Measurements from ENCODE around the gene MAP1LC3B2. TPM values are rescaled to one million over a fixed set of nuclear protein-coding genes. Genes with fewer than 3 reads are reported as not detected.

The MAP1LC3B2 gene
- total RNA-seq, 2 experiments from 2014 or later, result not detected

DNA sequence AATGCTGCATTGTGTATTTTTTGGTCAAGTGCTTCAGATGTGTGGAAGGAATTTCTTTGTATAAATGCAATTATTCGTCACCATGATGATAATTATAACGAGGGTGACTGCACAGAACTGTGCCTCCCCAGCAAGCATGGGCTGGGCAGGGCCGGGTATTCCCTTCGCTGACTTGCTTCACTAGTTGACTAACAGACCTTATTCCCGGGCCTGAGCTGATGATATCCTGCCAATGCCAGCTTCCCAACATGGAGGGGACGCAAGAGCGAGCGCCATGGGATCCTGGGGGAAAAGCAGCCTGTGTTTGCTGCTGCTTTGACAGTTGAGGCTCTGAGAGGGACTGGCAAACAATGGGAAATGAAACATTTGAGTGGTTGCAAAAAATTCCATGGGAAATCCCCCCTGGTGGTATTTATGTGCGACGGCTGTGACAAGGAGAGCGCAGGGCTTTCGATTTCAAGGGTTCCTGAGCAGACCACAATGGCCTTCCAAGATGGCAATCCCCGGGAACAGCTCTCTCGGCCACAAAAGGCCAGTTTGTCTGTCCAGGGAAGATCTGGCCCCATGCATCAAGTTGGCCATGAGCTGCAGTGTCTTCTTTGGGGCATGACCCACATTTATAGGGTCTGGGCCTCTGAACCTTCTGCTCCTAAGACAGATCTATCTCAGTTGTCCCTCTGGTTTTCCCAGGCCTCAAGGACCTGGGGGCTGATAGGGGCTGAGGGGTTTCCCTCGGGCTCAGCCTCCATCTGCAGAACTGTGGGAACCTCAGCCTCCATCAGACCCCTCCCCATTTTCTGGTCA lies 21.9 kb upstream of the MAP1LC3B2 start:
- no peak for DNase-seq (ENCODE audit: low spot score)
- ChIA-PET CTCF (ENCODE audit: unreplicated experiment) (no interaction called here), POLR2A (no interaction called here)
- Histone ChIP-seq H3K9me2 (ENCODE audit: insufficient read depth, low read length) (no peaks in the 10 kb centered on the region), H3K4me3 (ENCODE audit: low read depth, low read length, poor library complexity, severe bottlenecking) (no peak overlapping the region), H3K4me1 (ENCODE audit: insufficient read depth, low read length, poor library complexity, severe bottlenecking) (peaks cover 12% of the 10 kb centered on the region), H3K4me2 (ENCODE audit: low read length) (no peak overlapping the region), H3K27ac (ENCODE audit: low read depth, low read length, poor library complexity, severe bottlenecking) (no peak overlapping the region), H4K20me1 (ENCODE audit: insufficient read depth, low read length) (no peaks in the 10 kb centered on the region), H2AFZ (ENCODE audit: low read length) (no peak overlapping the region), H3K9me3 (ENCODE audit: low read length) (no peaks in the 10 kb centered on the region), H3K36me3 (ENCODE audit: insufficient read depth, low read length) (no peaks in the 10 kb centered on the region), H3K79me2 (ENCODE audit: insufficient read depth, low read depth, low read length) (no peaks in the 10 kb centered on the region)
- BruUV-seq (replicated peaks), result no TSS peak
- intact Hi-C loops (cut with micrococcal nuclease; ENCODE audit: unreplicated experiment), result no loop called here
- TF ChIP-seq EZH2phosphoT487 (IDR thresholded peaks at IDR 0.05; ENCODE audit: borderline replicate concordance, low read depth, low read length) (no peak), CTCF (conservative IDR thresholded peaks at IDR 0.05; ENCODE audit: low read length) (no peak)

- H4K20me1 ChIP-seq (ENCODE audit: insufficient read depth, low read length), result no peaks in the 10 kb centered on the region
- no peaks in the 10 kb centered on the region for H3K36me3 ChIP-seq (ENCODE audit: insufficient read depth, low read length)
- BruUV-seq (replicated peaks), result no TSS peak
- H3K4me3 ChIP-seq (ENCODE audit: low read depth, low read length, poor library complexity, severe bottlenecking), result no peak overlapping the region
- peaks cover 6% of the 10 kb centered on the region for H3K4me1 ChIP-seq (ENCODE audit: insufficient read depth, low read length, poor library complexity, severe bottlenecking)
- no peaks in the 10 kb centered on the region for H3K9me2 ChIP-seq (ENCODE audit: insufficient read depth, low read length)
- no peak overlapping the region for H2AFZ ChIP-seq (ENCODE audit: low read length)
- ChIA-PET POLR2A (no interaction called here), CTCF (ENCODE audit: unreplicated experiment) (no interaction called here)
- no peaks in the 10 kb centered on the region for H3K9me3 ChIP-seq (ENCODE audit: low read length)
- TF ChIP-seq EZH2phosphoT487 (IDR thresholded peaks at IDR 0.05; ENCODE audit: borderline replicate concordance, low read depth, low read length), result no peak
- TF ChIP-seq CTCF (conservative IDR thresholded peaks at IDR 0.05; ENCODE audit: low read length), result no peak
- no peaks in the 10 kb centered on the region for H3K79me2 ChIP-seq (ENCODE audit: insufficient read depth, low read depth, low read length)
- H3K27ac ChIP-seq (ENCODE audit: low read depth, low read length, poor library complexity, severe bottlenecking), result no peak overlapping the region
- intact Hi-C loops (cut with micrococcal nuclease; ENCODE audit: unreplicated experiment), result no loop called here
- DNase-seq (ENCODE audit: low spot score), result no peak
- no peak overlapping the region for H3K4me2 ChIP-seq (ENCODE audit: low read length)
Measured at GRCh38 chr12:116538076-116538591, 21.0 kb upstream of the MAP1LC3B2 start.

- H3K4me3 ChIP-seq (ENCODE audit: low read depth, low read length, poor library complexity, severe bottlenecking), result no peak overlapping the region
- BruUV-seq (replicated peaks), result no TSS peak
- H3K4me2 ChIP-seq (ENCODE audit: low read length), result no peak overlapping the region
- DNase-seq (ENCODE audit: low spot score), result no peak
- no peak overlapping the region for H3K27ac ChIP-seq (ENCODE audit: low read depth, low read length, poor library complexity, severe bottlenecking)
- TF ChIP-seq EZH2phosphoT487 (IDR thresholded peaks at IDR 0.05; ENCODE audit: borderline replicate concordance, low read depth, low read length) (no peak), CTCF (conservative IDR thresholded peaks at IDR 0.05; ENCODE audit: low read length) (no peak)
- CTCF ChIA-PET (ENCODE audit: unreplicated experiment), result no interaction called here
- intact Hi-C loops (cut with micrococcal nuclease; ENCODE audit: unreplicated experiment), result no loop called here
- no peaks in the 10 kb centered on the region for H3K9me3 ChIP-seq (ENCODE audit: low read length)
- H3K36me3 ChIP-seq (ENCODE audit: insufficient read depth, low read length), result no peaks in the 10 kb centered on the region
- H3K4me1 ChIP-seq (ENCODE audit: insufficient read depth, low read length, poor library complexity, severe bottlenecking), result peaks cover 2% of the 10 kb centered on the region
- H2AFZ ChIP-seq (ENCODE audit: low read length), result no peak overlapping the region
- no peaks in the 10 kb centered on the region for H3K9me2 ChIP-seq (ENCODE audit: insufficient read depth, low read length)
- H3K79me2 ChIP-seq (ENCODE audit: insufficient read depth, low read depth, low read length), result no peaks in the 10 kb centered on the region
- no peaks in the 10 kb centered on the region for H4K20me1 ChIP-seq (ENCODE audit: insufficient read depth, low read length)
- POLR2A ChIA-PET, result no interaction called here
Measured at GRCh38 chr12:116538682-116539305, 20.4 kb upstream of the MAP1LC3B2 start.
